ENCODE data around the gene KRT7. TPM values are rescaled to one million over a fixed set of nuclear protein-coding genes. Genes with fewer than 3 reads are reported as not detected.

Gene KRT7
- 1 to 10 TPM in 1 of 2 donors, under 1 TPM in 1; 0.37 to 8.0 TPM for total RNA-seq
- 1 to 10 TPM; 6.0 to 9.9 TPM for polyA plus RNA-seq

GRCh38 chr12:52232674-52233461, at the start of gene KRT7:
Gene KRT7 (plus strand): TSS chr12:52233243. CDS start chr12:52233297, 54 bp downstream.
- H3K27me3 ChIP-seq (ENCODE audit: control insufficient read depth in 4 of 4, insufficient read depth in 4 of 4, low read length in 3 of 4) = peaks cover 0 to 13% (median 5%) of the 10 kb centered on the region in 4 donors
- H3K36me3 ChIP-seq (ENCODE audit: control insufficient read depth in 4 of 4, insufficient read depth in 3 of 4, low read depth in 1 of 4, low read length in 3 of 4) = no peaks in the 10 kb centered on the region
- TF ChIP-seq ATF3 (IDR thresholded peaks at IDR 0.05) = no peak
- TF ChIP-seq FOXA2 (IDR thresholded peaks at IDR 0.05) = no peak
- TF ChIP-seq FOXA1 (IDR thresholded peaks at IDR 0.05) = no peak
- TF ChIP-seq ZBTB33 (IDR thresholded peaks at IDR 0.05) = no peak
- TF ChIP-seq GABPA (IDR thresholded peaks at IDR 0.05 in 1 of 2, conservative IDR thresholded peaks at IDR 0.05 in 1 of 2) = no peak
- TF ChIP-seq JUND (IDR thresholded peaks at IDR 0.05) = no peak
- no peak for TF ChIP-seq MAX (IDR thresholded peaks at IDR 0.05)
- no peak for TF ChIP-seq TAF1 (conservative IDR thresholded peaks at IDR 0.05)
- H3K27ac ChIP-seq (ENCODE audit: low read depth in 1 of 2, low read length in 2 of 2) = peak within 1 kb of the TSS in 1 of 2 donors; percentile 20
- DNase-seq (ENCODE audit: low spot score) = no peak
- peak within 1 kb of the TSS in 1 of 3 donors; percentile 10 for H3K4me3 ChIP-seq (ENCODE audit: low read depth in 1 of 3, low read length in 3 of 3)
- peaks cover 0 to 4% (median 0%) of the 10 kb centered on the region in 4 donors for H3K4me1 ChIP-seq (ENCODE audit: control insufficient read depth in 4 of 4, insufficient read depth in 4 of 4, low read length in 3 of 4)
- H3K9me3 ChIP-seq (ENCODE audit: control insufficient read depth in 4 of 4, low read length in 3 of 4) = no peaks in the 10 kb centered on the region
- no peak within 1 kb of the TSS for H3K9ac ChIP-seq (ENCODE audit: low read depth in 1 of 2, low read length in 2 of 2)
- WGBS = 8% methylated on average over 58 of the region's 58 CpGs

GRCh38 chr12:52183544-52183910, 49.5 kb upstream of the KRT7 start:
- no peak overlapping the region for H3K27ac ChIP-seq (ENCODE audit: low read depth in 1 of 2, low read length in 2 of 2)

More at GRCh38 chr12:52183544-52183910, 49.5 kb upstream of the KRT7 start:
- Histone ChIP-seq H3K9ac (ENCODE audit: low read depth in 1 of 2, low read length in 2 of 2) (no peak overlapping the region), H3K4me1 (ENCODE audit: control insufficient read depth in 4 of 4, insufficient read depth in 4 of 4, low read length in 3 of 4) (no peaks in the 10 kb centered on the region), H3K36me3 (ENCODE audit: control insufficient read depth in 4 of 4, insufficient read depth in 3 of 4, low read depth in 1 of 4, low read length in 3 of 4) (no peaks in the 10 kb centered on the region), H3K9me3 (ENCODE audit: control insufficient read depth in 4 of 4, low read length in 3 of 4) (no peaks in the 10 kb centered on the region), H3K27me3 (ENCODE audit: control insufficient read depth in 4 of 4, insufficient read depth in 4 of 4, low read length in 3 of 4) (no peaks in the 10 kb centered on the region), H3K4me3 (ENCODE audit: low read depth in 1 of 3, low read length in 3 of 3) (no peak overlapping the region)
- DNase-seq (ENCODE audit: low spot score) = no peak
- 76% methylated on average over 6 of the region's 6 CpGs for WGBS
- TF ChIP-seq MAX (IDR thresholded peaks at IDR 0.05) = no peak
- TF ChIP-seq RXRA (IDR thresholded peaks at IDR 0.05) = no peak
- no peak for TF ChIP-seq HNF4A (conservative IDR thresholded peaks at IDR 0.05)
- no peak for TF ChIP-seq YY1 (IDR thresholded peaks at IDR 0.05)
- no peak for TF ChIP-seq EGR1 (IDR thresholded peaks at IDR 0.05; ENCODE audit: low read depth in 2 of 2)
- TF ChIP-seq, protein P1, sequence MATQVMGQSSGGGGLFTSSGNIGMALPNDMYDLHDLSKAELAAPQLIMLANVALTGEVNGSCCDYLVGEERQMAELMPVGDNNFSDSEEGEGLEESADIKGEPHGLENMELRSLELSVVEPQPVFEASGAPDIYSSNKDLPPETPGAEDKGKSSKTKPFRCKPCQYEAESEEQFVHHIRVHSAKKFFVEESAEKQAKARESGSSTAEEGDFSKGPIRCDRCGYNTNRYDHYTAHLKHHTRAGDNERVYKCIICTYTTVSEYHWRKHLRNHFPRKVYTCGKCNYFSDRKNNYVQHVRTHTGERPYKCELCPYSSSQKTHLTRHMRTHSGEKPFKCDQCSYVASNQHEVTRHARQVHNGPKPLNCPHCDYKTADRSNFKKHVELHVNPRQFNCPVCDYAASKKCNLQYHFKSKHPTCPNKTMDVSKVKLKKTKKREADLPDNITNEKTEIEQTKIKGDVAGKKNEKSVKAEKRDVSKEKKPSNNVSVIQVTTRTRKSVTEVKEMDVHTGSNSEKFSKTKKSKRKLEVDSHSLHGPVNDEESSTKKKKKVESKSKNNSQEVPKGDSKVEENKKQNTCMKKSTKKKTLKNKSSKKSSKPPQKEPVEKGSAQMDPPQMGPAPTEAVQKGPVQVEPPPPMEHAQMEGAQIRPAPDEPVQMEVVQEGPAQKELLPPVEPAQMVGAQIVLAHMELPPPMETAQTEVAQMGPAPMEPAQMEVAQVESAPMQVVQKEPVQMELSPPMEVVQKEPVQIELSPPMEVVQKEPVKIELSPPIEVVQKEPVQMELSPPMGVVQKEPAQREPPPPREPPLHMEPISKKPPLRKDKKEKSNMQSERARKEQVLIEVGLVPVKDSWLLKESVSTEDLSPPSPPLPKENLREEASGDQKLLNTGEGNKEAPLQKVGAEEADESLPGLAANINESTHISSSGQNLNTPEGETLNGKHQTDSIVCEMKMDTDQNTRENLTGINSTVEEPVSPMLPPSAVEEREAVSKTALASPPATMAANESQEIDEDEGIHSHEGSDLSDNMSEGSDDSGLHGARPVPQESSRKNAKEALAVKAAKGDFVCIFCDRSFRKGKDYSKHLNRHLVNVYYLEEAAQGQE (IDR thresholded peaks at IDR 0.05) = no peak
- TF ChIP-seq, protein P2, sequence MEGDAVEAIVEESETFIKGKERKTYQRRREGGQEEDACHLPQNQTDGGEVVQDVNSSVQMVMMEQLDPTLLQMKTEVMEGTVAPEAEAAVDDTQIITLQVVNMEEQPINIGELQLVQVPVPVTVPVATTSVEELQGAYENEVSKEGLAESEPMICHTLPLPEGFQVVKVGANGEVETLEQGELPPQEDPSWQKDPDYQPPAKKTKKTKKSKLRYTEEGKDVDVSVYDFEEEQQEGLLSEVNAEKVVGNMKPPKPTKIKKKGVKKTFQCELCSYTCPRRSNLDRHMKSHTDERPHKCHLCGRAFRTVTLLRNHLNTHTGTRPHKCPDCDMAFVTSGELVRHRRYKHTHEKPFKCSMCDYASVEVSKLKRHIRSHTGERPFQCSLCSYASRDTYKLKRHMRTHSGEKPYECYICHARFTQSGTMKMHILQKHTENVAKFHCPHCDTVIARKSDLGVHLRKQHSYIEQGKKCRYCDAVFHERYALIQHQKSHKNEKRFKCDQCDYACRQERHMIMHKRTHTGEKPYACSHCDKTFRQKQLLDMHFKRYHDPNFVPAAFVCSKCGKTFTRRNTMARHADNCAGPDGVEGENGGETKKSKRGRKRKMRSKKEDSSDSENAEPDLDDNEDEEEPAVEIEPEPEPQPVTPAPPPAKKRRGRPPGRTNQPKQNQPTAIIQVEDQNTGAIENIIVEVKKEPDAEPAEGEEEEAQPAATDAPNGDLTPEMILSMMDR (IDR thresholded peaks at IDR 0.05; ENCODE audit: low read depth, low read length, missing input control) = no peak
- TF ChIP-seq TAF1 (conservative IDR thresholded peaks at IDR 0.05) = no peak
- no peak for TF ChIP-seq ATF3 (IDR thresholded peaks at IDR 0.05)
- no peak for TF ChIP-seq HNF4G (IDR thresholded peaks at IDR 0.05)
- no peak for TF ChIP-seq NR2F2 (IDR thresholded peaks at IDR 0.05)
- no peak for TF ChIP-seq GABPA (IDR thresholded peaks at IDR 0.05 in 1 of 2, conservative IDR thresholded peaks at IDR 0.05 in 1 of 2)
- TF ChIP-seq FOXA1 (IDR thresholded peaks at IDR 0.05) = no peak
- no peak for TF ChIP-seq RAD21 (IDR thresholded peaks at IDR 0.05)
- no peak for TF ChIP-seq JUND (IDR thresholded peaks at IDR 0.05)
- TF ChIP-seq SP1 (IDR thresholded peaks at IDR 0.05) = no peak

Measured in liver (tissue), 9 donors.